ENCODE results near the gene DPYSL4.

Gene DPYSL4

DNA sequence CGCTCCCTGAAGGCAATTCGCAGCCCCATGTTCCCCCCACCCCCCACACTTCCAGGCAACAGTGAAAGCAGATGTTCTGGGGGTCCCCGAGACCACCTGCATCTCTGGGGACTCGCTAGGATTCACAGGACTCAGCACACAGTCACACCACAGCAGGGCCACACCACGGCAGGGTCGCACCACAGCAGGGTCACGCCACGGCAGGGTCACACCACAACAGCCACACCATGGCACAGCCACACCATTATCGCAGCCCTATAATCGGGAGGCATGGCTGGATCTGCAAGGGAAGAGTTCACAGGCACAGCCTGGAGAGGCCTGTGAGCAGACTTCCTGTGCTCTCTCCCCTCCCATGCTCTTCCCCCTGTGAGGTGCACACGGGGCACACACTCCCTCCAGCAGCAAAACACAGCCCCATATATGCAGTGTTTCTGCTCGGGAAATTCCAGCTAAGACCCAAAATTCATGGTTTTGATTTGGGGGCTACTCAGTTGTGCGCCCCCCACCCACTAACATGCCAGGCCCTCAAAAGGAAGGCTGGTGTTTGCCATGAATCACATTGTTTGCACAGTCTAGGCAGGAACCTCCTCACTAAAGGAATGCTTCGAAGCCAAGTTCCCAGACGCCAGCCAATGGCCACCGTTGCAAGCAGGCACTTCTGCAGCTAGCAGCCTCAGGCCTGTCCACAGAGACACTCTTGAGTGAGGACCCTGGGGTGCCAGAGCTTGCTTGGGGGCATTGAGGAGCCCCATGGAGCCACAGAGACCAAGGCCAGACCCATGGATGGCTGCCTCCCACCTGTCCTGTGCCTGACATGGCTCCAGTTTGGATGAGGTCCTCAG lies 7.0 kb upstream of the DPYSL4 start:
- DNase-seq, result no peak

GRCh38 chr10:132180736-132181135 lies 6.0 kb upstream of the DPYSL4 start:
- DNase-seq, result no peak

DNA sequence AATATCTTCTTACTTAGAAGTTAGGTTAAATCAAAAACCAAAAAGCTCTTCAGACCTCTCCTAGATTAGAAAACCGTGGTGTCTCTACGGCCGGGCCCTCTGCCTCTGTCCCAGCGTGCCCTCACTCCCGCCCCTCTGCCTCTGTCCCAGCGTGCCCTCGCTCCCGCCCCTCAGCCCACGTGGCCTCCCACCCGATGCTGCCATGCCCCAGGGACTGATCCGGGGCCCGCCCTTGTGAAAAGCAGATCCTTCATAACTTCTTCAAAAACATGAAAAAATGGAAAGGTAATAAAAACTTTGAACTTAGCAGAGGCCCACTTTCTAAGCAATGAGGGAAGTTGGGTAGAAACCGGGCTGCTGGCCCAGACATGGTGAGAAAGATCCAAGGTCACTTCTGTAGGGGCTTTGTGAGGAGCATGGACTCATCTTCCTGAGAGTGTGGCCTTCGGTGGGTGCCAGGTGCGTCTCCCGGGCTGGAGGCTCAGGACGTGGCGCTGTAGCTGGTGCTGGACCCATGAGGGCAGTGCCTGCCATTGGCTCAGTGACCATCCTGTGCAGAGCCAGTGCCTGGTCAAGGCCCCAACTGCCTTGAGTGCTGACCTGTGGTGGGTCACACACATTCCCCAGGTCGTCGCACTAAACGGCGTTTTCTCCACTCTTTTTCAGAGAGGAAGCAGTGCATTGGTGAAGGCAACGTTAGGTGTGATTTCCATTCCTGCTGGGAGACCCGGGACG lies 4.9 kb upstream of the DPYSL4 start:
- DNase-seq, result no peak

DNA sequence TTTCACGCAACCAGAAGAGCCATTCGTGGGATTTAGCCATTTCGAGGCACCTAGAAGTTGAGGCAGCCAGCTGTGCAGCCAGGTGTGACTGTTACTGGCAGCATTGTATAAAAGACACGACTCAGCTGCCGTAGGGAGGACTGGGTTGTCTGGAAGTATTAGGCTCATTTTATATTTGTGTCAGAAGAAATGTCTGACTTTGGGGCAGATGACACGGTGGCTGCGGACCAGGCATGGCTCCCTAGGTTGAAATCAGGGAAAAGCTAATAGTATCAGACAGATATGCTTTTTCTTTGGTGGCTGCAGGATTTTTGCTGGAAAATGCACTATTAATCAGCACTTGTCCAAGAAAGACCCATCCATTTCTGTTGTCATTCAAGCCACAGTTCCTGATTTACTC lies 4.2 kb upstream of the DPYSL4 start:
- DNase-seq, result no peak

DNA sequence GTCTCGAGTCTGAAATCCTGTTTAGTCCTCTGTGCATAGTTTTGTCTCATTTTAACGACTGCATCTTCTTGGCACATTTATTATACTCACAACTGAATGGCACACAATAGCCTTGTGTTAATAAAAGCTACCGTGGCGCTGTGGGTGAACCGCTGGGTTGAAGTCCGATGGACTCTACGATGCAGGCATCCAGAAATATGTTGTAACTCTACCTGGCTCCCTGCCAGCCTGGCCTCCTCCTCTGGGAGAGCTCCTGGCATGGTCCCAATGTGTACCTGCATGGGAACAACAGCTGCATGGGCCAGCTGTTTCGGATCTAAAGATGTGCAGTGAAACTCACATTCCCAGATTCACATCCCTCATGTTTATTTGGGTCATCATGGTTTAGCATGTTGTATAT lies 3.7 kb upstream of the DPYSL4 start:
- no peak for DNase-seq

DNA sequence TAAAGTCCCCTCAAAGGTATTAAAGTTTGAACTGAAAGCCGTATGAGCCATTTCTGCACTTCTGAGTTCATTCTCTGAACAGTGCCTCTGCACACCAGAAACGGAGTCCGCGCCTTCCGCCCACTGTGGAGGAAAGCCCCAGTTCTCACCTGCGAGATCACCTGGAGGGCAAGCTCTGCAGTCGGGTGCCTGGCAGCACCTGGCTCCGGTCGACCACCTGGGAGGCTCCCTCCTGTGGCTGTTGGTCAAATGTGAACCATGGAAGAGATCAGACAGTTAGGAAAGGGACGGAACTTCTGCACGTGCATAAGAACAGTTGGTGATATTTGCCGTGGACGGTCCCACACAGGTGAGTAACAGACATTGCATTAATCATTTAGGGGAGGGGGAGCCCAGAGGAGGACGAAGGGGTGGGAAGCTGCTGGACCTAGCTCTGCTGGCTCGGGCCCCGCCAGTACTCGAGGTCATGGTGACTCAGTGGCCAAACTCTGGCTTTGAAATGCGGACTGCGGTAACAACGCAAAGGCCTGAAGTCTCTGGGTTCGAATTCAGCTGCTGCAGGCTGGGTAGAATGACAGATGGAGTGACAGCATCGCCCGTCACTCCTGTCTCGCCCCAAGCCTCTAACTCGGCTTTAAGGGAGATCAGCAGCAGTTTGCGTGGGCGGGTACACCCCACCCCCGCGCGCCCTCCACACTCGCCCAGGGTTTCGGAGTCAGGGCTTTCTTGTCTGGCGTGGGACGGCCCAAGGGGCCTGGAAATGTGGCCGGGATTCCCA lies 1.7 kb upstream of the DPYSL4 start:
- no peak for DNase-seq

GRCh38 chr10:132185601-132186487 lies 904 bp upstream of the DPYSL4 start:
- DNase-seq, result peak; percentile 44

- DNase-seq, result no peak
Observed at GRCh38 chr10:132187430-132188138, 836 bp downstream of the DPYSL4 start.

DNA sequence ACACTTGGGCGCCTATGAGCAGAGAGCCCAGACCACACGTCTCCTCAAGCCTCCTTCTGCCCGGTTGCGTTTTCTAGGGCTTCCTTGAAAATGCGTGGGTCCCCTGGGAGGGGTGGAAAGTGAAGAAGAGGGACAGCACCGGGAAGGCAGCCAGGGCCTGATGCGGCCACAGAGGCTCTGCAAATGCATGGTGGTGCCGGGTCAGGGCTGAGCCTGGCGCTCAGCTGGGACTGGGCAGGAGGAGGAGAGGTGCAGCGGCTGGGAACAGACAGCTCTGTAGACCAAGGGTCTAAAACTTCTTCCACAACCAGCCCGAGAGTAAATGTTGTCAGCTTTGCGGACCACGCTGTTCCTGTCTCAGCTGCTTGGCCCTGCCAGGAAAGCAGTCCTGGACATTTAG lies 1.6 kb downstream of the DPYSL4 start:
- no peak for DNase-seq

DNA sequence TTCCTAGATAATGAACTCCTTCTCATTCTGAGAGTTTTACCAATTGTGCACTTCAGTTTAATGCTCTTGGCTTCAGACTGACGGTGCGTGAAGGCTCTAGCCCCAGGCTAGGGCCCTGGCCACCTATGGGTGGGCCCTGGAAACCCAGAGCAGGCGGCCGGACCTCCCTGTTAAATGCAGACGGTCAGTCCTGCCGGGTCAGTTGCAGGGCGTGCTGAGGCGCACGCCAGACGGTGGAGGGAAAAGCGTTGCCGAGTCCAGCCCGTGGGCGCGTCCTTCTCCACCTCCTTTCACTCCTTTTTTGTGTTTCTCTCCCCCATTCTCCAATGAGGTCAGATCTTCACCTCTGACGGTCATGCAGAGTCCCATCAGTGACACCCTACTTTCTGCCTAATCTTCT lies 2.3 kb downstream of the DPYSL4 start:
- no peak for DNase-seq

DNA sequence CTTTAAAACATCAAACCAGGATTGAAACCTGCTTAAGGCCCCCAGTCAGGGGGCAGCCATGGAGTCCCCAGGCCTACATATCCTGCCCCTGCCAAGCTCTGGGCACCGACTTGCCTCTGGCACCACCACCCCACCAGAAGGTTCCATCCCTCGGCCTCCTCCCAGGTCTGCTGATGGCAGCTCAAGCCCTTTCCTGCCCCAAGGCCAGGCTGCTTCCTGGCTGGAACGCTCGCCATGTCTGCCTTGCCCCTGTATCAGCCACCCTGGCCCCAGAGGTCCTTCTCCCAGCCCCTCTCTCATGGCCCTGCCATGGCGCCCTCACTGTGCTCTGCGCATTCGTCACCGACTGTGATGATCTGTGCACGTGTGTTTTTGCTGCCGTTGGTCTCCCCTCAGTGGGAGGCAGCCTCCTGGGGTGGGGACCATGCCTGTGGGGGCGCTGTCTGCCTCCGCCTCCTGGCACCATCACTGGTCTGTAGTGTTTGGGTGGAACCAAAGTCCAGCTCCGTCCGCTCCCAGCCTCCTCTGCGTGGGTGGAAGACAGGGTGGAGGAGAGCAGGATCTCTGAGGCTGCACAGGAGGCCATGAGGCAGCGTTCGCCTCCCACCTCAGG lies 3.2 kb downstream of the DPYSL4 start:
- no peak for DNase-seq

DNA sequence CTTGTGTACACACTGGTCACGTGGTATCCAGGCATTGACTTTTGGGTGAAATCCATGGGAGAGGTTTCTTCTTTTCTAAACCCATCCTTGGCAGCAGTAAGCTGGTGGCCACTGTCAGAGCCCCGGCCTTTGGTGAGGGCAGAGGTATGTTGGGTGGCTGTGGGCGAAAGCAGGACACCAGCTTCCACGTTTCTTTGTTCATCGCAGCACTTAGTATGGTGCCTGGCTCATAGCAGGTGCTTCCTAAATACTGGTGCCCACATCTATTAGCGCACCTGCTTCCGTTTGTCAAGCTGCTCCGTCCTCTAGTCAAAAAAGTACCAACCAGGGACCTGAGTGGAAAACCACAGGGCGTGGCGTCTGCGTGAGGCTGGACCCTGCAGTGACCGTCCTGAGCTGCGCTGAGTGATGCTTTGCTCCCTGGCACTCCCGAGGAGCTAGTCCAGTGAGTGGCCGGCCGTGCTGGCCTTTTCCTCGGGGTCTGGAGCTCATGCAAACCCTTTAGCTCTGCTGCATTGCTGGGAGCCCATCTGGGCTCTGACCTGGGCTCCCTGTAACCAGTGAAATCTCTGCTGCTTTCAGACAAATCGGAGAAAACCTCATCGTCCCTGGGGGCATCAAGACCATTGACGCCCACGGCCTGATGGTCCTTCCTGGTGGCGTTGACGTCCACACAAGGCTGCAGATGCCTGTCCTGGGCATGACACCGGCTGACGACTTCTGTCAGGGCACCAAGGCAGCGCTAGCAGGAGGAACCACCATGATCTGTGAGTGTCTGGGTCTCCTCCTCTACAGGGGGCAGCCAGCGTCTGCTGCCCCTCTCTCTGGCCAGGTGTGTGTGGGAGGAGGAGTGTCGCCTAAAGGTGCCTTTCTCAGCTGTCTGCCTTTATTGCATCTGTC lies 5.6 kb downstream of the DPYSL4 start:
- no peak for DNase-seq

- no peak for DNase-seq
Observed at GRCh38 chr10:132192991-132193665, 6.4 kb downstream of the DPYSL4 start.

- DNase-seq, result no peak
Observed at GRCh38 chr10:132193907-132194552, 7.3 kb downstream of the DPYSL4 start.

- no peak for DNase-seq
Observed at GRCh38 chr10:132194726-132195125, 8.0 kb downstream of the DPYSL4 start.

GRCh38 chr10:132195366-132196075 lies 8.8 kb downstream of the DPYSL4 start:
- no peak for DNase-seq

DNA sequence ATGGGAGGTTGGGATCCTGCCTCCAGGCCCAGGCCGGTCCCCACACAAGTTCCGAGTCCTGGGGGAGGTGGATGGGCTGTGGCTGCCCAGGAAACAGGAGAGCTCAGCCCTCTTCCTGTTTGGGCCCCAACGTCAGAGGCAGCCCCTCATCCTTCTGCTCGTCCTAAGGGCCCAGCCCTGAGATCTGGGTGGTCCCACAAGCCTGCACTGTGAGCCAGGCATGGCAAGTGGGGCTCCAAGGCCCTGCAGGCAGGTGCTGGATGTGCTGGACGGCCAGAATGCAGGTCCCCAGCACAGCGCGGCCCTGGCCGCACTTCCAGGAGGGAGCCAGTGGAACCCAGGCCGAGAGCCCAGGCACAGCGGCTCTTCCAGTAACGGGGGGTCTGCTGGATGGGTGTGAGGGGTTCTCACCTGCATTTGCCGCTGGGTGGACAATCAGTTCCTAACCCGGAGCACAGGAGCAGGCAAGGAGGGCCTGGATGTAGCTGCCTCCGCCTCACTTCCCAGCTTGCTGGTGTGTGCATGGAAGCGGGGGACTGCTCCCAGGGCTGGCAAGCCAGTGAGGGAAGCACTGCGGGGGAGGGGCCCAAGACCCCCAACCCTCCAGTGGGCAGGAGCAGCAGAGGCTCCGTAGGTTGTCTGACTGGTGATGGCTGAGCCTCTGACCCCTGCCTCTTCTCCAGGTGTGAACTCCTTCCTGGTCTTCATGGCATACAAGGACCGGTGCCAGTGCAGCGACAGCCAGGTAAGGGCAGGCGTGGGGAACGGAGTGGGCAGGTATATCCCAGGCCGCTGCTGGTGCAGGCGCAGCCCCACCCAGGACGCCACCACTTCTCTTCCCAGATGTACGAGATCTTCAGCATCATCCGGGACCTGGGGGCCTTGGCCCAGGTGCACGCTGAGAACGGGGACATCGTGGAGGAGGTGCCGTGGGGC lies 9.7 kb downstream of the DPYSL4 start:
- no peak for DNase-seq
